GM12891 (cell line): ENCODE measurements around the gene CES2.

Source experiments
- PAX5 ChIP-seq: IDR thresholded peaks from 2 replicates; pipeline ENCODE4 v1.6.1; 2011; ENCODE audit warnings: low read length, moderate library complexity, mild to moderate bottlenecking; ENCODE audit not compliant: insufficient read depth, severe bottlenecking
- POLR2A ChIP-seq: IDR thresholded peaks from 2 replicates; pipeline ENCODE4 v1.6.1; 2011; ENCODE audit warnings: low read depth, low read length, control low read depth

GRCh38 chr16:66898933-66899309, 36.4 kb upstream of the CES2 start:
- no peak for TF ChIP-seq POLR2A
- no peak for TF ChIP-seq PAX5
